ENCODE measurements around the gene NTN1. TPM values are rescaled to one million over a fixed set of nuclear protein-coding genes. Genes with fewer than 3 reads are reported as not detected.

The NTN1 gene
- total and polyA plus RNA-seq, 7 donors: 0.38 to 2.1 (median 0.85) TPM

DNA sequence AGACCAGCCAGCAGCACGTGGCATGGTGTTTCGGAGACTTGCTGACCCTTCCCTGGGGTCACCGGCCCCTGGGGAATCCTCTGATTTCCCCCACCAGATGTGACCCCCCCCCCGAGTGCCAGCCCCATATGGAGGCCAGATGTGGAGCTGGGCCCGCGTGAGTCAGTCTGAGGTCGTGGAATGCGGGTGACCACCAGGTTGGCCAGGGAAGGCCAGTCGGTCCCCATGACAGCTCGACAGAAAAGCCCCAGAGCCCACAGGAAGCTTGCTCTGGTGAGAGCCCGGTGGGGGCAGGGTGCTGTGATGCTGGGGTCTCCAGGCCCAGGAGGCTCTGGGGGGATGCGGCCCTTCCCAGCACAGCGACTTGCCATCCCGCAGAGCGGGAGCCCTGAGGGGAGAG, 209.0 kb downstream of the NTN1 start:
- Histone ChIP-seq H3K4me3 (no peak overlapping the region), H3K27ac (no peak overlapping the region), H3K27me3 (ENCODE audit: insufficient read depth in 3 of 3, low read length in 2 of 3) (peaks cover 0 to 3% (median 0%) of the 10 kb centered on the region in 3 donors), H3K9me3 (no peaks in the 10 kb centered on the region), H3K36me3 (ENCODE audit: insufficient read depth in 1 of 2, low read depth in 1 of 2) (no peaks in the 10 kb centered on the region), H3K4me1 (no peaks in the 10 kb centered on the region)
- WGBS, 3 donors: 70 to 82% (median 81%) methylated on average over 13 to 15 of the region's 15 CpGs
- DNase-seq (peak in 1 of 2 donors; percentile 46), ATAC-seq (no peak)
- TF ChIP-seq, protein P1, sequence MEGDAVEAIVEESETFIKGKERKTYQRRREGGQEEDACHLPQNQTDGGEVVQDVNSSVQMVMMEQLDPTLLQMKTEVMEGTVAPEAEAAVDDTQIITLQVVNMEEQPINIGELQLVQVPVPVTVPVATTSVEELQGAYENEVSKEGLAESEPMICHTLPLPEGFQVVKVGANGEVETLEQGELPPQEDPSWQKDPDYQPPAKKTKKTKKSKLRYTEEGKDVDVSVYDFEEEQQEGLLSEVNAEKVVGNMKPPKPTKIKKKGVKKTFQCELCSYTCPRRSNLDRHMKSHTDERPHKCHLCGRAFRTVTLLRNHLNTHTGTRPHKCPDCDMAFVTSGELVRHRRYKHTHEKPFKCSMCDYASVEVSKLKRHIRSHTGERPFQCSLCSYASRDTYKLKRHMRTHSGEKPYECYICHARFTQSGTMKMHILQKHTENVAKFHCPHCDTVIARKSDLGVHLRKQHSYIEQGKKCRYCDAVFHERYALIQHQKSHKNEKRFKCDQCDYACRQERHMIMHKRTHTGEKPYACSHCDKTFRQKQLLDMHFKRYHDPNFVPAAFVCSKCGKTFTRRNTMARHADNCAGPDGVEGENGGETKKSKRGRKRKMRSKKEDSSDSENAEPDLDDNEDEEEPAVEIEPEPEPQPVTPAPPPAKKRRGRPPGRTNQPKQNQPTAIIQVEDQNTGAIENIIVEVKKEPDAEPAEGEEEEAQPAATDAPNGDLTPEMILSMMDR (IDR thresholded peaks at IDR 0.05): no peak
- intact Hi-C loops (cut with DNase I): no loop called here

DNA sequence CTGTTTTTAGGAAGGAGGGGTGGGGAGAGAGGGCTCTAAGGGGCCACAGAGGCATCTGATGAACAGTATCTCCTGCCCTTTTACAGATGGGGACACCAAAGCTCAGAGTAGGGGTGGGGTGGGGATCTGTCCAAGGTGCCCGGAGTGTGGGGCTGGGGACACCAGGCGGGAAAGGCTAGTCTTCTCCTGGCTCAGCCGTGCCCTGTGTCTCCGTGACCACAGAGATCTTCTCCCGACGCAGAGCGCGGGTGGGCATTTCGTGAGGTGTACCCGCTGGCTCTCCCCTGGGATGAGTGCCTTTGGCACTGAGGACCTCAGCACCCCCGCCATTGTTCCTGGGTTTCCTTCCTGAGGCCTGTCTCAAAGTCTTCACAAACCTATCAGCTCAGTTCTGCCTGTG, 209.6 kb downstream of the NTN1 start:
- H3K36me3 ChIP-seq (ENCODE audit: insufficient read depth in 1 of 2, low read depth in 1 of 2): no peaks in the 10 kb centered on the region
- H3K27ac ChIP-seq: no peak overlapping the region
- DNase-seq (peak in 1 of 2 donors; percentile 39), ATAC-seq (no peak)
- no peaks in the 10 kb centered on the region for H3K9me3 ChIP-seq
- intact Hi-C loops (cut with DNase I): no loop called here
- H3K27me3 ChIP-seq (ENCODE audit: insufficient read depth in 3 of 3, low read length in 2 of 3): peaks cover 0 to 3% (median 0%) of the 10 kb centered on the region in 3 donors
- 85 to 92% (median 88%) methylated on average over 7 to 11 of the region's 11 CpGs for WGBS, 3 donors
- H3K4me1 ChIP-seq: no peaks in the 10 kb centered on the region
- H3K4me3 ChIP-seq: no peak overlapping the region
- TF ChIP-seq, protein P1 (IDR thresholded peaks at IDR 0.05): no peak

DNA sequence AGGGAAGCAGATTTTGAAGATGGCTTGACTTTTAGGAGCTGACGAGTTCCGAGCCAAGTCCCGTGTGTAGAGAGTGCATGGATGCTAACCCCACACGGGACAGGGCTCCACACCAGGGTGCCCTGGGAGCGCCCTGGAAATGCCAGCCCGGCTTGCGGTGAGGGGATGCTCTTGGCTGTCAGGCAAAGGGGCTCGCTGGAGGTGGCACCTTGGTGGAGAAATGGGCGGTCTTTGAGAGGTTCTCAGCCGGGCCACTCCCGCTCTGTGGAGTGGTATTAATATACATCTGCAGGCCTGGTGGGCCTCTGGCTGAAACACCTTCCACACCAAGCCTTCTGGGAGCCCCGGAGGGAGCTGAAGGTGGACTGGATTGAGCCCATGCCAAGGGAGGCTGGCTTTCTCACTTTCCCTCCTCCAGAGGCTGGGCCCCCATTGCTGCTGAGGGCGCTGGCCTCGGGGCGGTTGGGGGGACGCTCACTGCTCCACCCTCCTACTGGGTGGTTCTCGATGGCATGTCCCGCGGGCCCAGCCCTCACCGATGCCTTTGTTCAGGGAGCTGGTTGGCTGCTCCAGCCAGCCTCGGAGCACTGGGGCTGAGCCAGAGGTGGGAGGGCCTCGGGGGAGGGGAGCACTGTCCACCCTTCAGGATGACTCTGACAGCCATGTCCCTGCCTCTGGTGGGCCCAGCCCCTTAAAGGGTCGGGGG, 210.3 kb downstream of the NTN1 start:
- 87 to 91% (median 88%) methylated on average over 17 to 23 of the region's 23 CpGs for WGBS, 3 donors
- H3K27ac ChIP-seq: no peak overlapping the region
- intact Hi-C loops (cut with DNase I): no loop called here
- H3K4me3 ChIP-seq: no peak overlapping the region
- H3K9me3 ChIP-seq: no peaks in the 10 kb centered on the region
- no peaks in the 10 kb centered on the region for H3K4me1 ChIP-seq
- TF ChIP-seq, protein P1 (IDR thresholded peaks at IDR 0.05): no peak
- no peak for ATAC-seq
- peaks cover 0 to 3% (median 0%) of the 10 kb centered on the region in 3 donors for H3K27me3 ChIP-seq (ENCODE audit: insufficient read depth in 3 of 3, low read length in 2 of 3)
- H3K36me3 ChIP-seq (ENCODE audit: insufficient read depth in 1 of 2, low read depth in 1 of 2): no peaks in the 10 kb centered on the region
- DNase-seq: peak in 1 of 2 donors; percentile 44

DNA sequence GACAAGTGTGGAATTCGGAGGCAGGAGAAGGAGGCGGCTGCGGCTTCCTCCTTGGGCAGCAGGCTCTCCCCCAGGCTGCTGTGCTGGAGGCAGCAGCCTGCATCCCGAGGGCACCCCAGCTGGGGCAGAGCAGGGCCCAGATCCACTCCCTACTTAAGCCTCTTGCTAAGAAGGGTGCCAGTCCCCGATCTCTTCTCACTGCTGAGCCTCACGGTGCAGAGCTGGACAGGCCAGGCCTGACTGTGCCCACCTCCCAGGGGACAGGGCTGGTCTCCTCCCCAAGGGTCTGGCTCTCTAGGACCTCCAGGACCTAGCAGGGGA, 210.8 kb downstream of the NTN1 start:
- Histone ChIP-seq H3K27ac (no peak overlapping the region), H3K36me3 (ENCODE audit: insufficient read depth in 1 of 2, low read depth in 1 of 2) (no peaks in the 10 kb centered on the region), H3K27me3 (ENCODE audit: insufficient read depth in 3 of 3, low read length in 2 of 3) (peaks cover 0 to 3% (median 0%) of the 10 kb centered on the region in 3 donors), H3K4me1 (no peaks in the 10 kb centered on the region), H3K9me3 (no peaks in the 10 kb centered on the region), H3K4me3 (no peak overlapping the region)
- intact Hi-C loops (cut with DNase I): no loop called here
- TF ChIP-seq, protein P1 (IDR thresholded peaks at IDR 0.05): no peak
- DNase-seq (peak in 1 of 2 donors; percentile 34), ATAC-seq (no peak)
- 80 to 88% (median 83%) methylated on average over 6 of the region's 6 CpGs for WGBS, 3 donors
